ENCODE results near the gene PJA1. TPM values are rescaled to one million over a fixed set of nuclear protein-coding genes. Genes with fewer than 3 reads are reported as not detected.

PJA1 gene
- total RNA-seq, 2 donors from 2014 or later = 26.3 to 27.4 TPM

DNA sequence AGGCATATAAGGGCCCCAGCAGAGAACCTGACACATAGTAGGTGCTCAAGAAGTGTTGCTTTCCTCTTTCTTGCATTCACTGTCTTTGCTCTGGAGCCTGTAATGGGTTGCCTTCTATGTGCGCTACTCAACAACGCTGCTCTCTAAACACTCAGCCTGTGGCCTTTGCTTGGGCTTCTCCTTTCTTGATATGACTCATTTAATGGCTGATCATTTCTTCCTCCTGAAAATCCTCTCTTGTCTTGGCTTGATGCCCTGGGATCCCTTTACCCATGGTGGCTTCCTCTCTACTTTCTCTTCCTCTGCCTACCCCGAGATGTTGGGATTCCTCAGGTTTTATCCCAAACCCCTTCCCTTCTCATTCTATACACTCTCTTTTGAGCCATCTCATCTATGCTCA is 19.9 kb upstream of the PJA1 start:
- Mint-ChIP-seq H3K4me1 (ENCODE audit: low read depth) (no peaks in the 10 kb centered on the region), H3K9me3 (no peaks in the 10 kb centered on the region), H3K27ac (no peak overlapping the region), H3K4me3 (no peak overlapping the region), H3K27me3 (ENCODE audit: low read depth) (peaks cover 21% of the 10 kb centered on the region), H3K36me3 (ENCODE audit: insufficient read depth in 2 of 2) (no peaks in the 10 kb centered on the region)
- DNase-seq = no peak
- ATAC-seq (replicated peaks in 1 of 2) = no peak

DNA sequence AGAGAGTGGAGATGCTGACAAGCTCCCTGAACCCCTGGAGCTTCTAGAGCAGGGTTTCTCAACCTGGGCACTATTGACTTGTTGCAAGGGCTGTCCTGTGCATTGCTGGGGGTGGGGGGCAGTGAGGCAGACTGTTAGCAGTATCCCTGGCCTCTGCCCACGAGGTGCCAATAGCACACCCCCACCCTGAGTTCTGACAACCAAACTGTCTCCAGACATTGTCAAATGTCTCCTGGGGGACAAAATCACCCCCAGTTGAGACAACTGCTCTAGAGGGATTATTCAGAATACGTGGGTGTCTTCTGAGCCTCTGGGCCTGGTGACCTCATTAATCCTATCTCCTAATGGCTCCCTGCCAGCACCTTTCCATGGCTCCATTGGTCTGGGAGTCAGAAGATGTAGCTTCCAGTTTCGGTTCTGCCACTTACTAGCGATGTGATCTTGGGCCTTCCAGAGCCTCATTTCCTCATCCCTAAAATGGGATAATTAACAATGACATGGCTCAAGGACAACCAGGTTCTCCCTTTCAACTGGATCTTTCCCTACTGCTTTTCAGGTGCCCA is 17.6 kb upstream of the PJA1 start:
- DNase-seq (no peak), ATAC-seq (replicated peaks in 1 of 2) (no peak)
- Mint-ChIP-seq H3K27ac (no peak overlapping the region), H3K36me3 (ENCODE audit: insufficient read depth in 2 of 2) (no peaks in the 10 kb centered on the region), H3K27me3 (ENCODE audit: low read depth) (peaks cover 35% of the 10 kb centered on the region), H3K9me3 (no peaks in the 10 kb centered on the region), H3K4me1 (ENCODE audit: low read depth) (no peaks in the 10 kb centered on the region), H3K4me3 (no peak overlapping the region)

DNA sequence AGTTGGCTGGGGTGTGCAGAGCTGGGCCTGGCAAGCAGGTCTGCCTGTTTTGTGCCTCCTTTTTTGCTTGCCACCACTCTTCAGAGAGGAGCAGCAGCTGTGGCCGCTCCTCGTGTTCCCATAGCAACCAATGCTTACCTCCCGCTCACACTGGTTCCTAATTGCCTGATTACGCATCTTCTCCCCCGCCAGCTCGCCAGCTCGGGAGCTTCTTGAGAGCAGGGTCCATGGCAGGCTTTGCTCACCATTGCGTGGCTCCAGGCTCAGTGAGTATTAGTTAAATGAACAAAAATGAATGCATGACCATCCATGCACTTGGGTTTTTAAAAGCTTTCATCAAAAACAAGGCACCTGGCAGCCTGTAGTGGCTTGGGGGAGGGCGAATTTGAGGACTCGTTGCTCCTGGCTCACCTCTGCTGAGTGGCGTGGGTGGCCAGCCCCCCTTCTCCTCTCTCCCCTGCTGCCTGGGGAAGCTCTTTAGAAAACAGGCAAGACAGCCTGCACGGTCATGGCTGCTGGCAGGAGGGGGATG is 14.2 kb upstream of the PJA1 start:
- no peak overlapping the region for H3K27ac Mint-ChIP-seq
- H3K36me3 Mint-ChIP-seq (ENCODE audit: insufficient read depth in 2 of 2) = no peaks in the 10 kb centered on the region
- peaks cover 61% of the 10 kb centered on the region for H3K27me3 Mint-ChIP-seq (ENCODE audit: low read depth)
- no peaks in the 10 kb centered on the region for H3K9me3 Mint-ChIP-seq
- no peak overlapping the region for H3K4me3 Mint-ChIP-seq
- no peaks in the 10 kb centered on the region for H3K4me1 Mint-ChIP-seq (ENCODE audit: low read depth)
- DNase-seq (no peak), ATAC-seq (replicated peaks in 1 of 2) (no peak)

DNA sequence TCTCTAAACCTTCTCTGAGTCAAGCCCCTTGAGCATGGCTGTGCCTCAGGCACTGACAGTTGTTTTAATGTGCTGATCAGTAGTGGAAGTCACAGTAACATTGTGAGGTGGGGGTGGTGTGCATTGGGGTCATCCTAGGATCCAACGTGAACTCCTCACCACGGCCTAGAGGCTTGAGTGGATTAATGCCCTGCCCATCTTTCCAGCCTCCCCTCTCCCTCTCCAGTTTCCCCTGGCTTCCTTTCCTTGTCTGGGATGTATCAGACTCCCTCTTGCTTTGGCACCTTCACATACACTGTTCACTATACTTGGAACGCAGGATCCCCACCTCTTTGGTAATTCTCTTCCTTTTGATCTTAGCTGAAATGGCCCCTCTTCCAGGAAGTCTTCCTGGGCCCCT is 13.3 kb upstream of the PJA1 start:
- Mint-ChIP-seq H3K9me3 (no peaks in the 10 kb centered on the region), H3K27me3 (ENCODE audit: low read depth) (peaks cover 60% of the 10 kb centered on the region), H3K4me1 (ENCODE audit: low read depth) (no peaks in the 10 kb centered on the region), H3K36me3 (ENCODE audit: insufficient read depth in 2 of 2) (no peaks in the 10 kb centered on the region), H3K4me3 (no peak overlapping the region), H3K27ac (no peak overlapping the region)
- ATAC-seq (replicated peaks in 1 of 2) (no peak), DNase-seq (no peak)

DNA sequence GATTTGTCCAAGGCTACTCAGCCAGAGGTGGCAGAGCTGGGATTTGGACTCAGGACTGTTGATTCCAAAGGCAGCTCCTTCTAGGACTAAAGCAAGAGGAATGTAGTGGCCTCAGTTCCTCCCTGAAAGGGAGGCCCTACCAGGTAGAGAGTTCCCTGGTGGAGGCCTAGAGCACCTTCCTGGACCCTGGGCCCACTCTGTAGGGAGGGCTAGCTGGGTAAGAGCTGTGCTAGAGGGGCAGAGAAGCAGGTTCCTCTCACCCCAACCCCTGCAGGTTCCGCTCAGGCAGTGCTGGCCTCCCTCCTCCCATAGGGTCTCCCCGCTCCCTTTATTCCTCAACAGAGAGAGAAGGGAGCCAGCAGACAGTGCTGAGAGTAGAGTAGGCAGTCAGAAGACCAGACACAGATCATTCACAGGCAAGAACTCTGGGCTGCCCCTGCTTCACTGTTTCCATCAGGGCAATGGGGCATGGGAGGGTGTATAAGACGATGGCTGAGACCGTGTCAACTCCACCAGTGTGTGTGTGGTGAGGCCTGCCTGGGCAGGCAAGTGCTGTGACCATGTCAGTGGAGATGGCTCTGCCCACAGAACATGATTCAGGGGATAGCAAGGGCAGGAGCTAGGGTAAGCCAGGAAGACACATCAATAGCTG is 12.4 kb upstream of the PJA1 start:
- DNase-seq (no peak), ATAC-seq (replicated peaks in 1 of 2) (no peak)
- Mint-ChIP-seq H3K9me3 (no peaks in the 10 kb centered on the region), H3K4me1 (ENCODE audit: low read depth) (no peaks in the 10 kb centered on the region), H3K36me3 (ENCODE audit: insufficient read depth in 2 of 2) (no peaks in the 10 kb centered on the region), H3K4me3 (no peak overlapping the region), H3K27me3 (ENCODE audit: low read depth) (peaks cover 55% of the 10 kb centered on the region), H3K27ac (no peak overlapping the region)

DNA sequence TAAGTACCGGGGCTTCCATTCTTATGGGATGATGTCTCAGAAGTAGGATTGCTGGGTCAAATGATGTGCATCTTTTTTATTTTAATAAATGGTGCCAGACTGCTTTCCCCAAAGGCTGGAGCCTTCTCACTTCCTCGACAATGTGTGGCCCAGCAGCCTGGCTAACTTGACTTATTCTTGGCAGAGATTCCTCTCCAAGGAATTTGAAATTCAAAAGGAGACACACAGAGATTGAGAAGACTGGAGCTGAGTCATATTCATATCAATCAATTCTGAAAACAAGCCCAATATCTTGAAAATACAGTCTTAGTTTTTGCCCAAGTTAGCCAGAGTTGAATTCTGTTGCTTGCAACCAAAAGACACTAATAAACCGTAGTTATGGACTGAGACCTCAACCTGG is 10.8 kb upstream of the PJA1 start:
- Mint-ChIP-seq H3K4me3 (no peak overlapping the region), H3K27me3 (ENCODE audit: low read depth) (peaks cover 66% of the 10 kb centered on the region), H3K9me3 (no peaks in the 10 kb centered on the region), H3K27ac (no peak overlapping the region), H3K36me3 (ENCODE audit: insufficient read depth in 2 of 2) (peaks cover 0 to 1% of the 10 kb centered on the region in 2 donors), H3K4me1 (ENCODE audit: low read depth) (no peaks in the 10 kb centered on the region)
- DNase-seq (no peak), ATAC-seq (replicated peaks in 1 of 2) (no peak)

DNA sequence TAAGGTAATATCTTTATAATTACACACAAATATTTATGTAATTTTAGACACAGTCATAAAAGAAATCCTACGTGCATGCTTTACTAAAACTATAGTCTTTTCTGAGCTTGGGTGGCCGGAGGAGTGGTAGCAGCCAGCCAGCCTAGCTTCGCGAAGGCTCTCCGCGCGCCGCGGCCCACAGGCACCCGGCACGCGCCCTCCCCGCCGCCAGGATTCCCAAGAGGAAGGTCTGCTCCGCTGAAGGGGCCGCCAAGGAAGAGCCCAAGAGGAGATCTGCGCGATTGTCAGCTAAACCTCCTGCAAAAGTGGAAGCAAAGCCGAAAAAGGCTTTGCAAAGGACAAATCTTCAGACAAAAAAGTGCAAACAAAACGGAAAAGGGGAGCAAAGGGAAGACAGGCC is 8.7 kb upstream of the PJA1 start:
- Mint-ChIP-seq H3K27me3 (ENCODE audit: low read depth) (peaks cover 65% of the 10 kb centered on the region), H3K4me1 (ENCODE audit: low read depth) (no peaks in the 10 kb centered on the region), H3K27ac (no peak overlapping the region), H3K9me3 (no peaks in the 10 kb centered on the region), H3K36me3 (ENCODE audit: insufficient read depth in 2 of 2) (peaks cover 0 to 5% of the 10 kb centered on the region in 2 donors), H3K4me3 (no peak overlapping the region)
- ATAC-seq (replicated peaks in 1 of 2) (no peak), DNase-seq (no peak)

DNA sequence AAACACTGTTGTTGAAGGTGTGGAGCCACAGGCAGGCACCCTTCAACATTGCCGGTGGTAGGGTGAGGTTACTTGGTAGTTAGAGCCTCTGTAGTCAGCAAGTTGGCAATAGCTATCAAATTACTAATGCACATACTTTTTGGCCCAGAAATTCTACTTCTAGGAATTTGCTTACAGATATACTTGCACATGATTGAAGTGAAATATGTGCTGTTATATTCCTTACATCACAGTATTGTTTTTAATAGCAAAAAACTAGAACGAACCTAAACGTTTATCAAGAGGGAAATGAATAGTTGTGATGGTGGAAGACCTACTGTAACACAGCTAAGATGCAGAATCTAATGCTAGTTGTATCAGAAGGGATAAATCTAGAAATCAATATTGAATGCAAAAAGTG is 7.7 kb upstream of the PJA1 start:
- H3K36me3 Mint-ChIP-seq (ENCODE audit: insufficient read depth in 2 of 2) = peaks cover 0 to 5% of the 10 kb centered on the region in 2 donors
- no peaks in the 10 kb centered on the region for H3K4me1 Mint-ChIP-seq (ENCODE audit: low read depth)
- H3K27ac Mint-ChIP-seq = no peak overlapping the region
- H3K4me3 Mint-ChIP-seq = no peak overlapping the region
- DNase-seq (no peak), ATAC-seq (replicated peaks in 1 of 2) (no peak)
- H3K27me3 Mint-ChIP-seq (ENCODE audit: low read depth) = peaks cover 64% of the 10 kb centered on the region
- no peaks in the 10 kb centered on the region for H3K9me3 Mint-ChIP-seq

DNA sequence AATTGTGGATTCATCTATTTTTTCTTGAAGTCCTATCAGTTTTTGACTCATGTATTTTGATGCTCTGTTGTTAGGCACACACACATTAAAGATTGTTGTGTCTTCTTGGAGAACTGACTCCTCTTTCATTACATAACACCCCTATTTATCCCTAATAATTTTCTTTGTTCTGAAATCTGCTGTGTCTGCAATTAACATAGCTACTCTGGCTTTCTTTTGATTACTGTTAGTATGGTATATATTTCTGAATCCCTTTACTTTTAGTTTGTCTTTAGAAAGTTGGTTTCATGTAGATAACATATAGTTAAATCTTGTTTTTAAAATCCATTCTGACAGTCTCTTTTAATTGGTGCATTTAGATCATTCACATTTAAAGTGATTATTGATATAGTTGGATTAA is 5.1 kb upstream of the PJA1 start:
- no peaks in the 10 kb centered on the region for H3K4me1 Mint-ChIP-seq (ENCODE audit: low read depth)
- no peak overlapping the region for H3K4me3 Mint-ChIP-seq
- no peak overlapping the region for H3K27ac Mint-ChIP-seq
- H3K36me3 Mint-ChIP-seq (ENCODE audit: insufficient read depth in 2 of 2) = peaks cover 0 to 5% of the 10 kb centered on the region in 2 donors
- DNase-seq = no peak
- H3K9me3 Mint-ChIP-seq = no peaks in the 10 kb centered on the region
- no peak for ATAC-seq (replicated peaks in 1 of 2)
- H3K27me3 Mint-ChIP-seq (ENCODE audit: low read depth) = peaks cover 46% of the 10 kb centered on the region

DNA sequence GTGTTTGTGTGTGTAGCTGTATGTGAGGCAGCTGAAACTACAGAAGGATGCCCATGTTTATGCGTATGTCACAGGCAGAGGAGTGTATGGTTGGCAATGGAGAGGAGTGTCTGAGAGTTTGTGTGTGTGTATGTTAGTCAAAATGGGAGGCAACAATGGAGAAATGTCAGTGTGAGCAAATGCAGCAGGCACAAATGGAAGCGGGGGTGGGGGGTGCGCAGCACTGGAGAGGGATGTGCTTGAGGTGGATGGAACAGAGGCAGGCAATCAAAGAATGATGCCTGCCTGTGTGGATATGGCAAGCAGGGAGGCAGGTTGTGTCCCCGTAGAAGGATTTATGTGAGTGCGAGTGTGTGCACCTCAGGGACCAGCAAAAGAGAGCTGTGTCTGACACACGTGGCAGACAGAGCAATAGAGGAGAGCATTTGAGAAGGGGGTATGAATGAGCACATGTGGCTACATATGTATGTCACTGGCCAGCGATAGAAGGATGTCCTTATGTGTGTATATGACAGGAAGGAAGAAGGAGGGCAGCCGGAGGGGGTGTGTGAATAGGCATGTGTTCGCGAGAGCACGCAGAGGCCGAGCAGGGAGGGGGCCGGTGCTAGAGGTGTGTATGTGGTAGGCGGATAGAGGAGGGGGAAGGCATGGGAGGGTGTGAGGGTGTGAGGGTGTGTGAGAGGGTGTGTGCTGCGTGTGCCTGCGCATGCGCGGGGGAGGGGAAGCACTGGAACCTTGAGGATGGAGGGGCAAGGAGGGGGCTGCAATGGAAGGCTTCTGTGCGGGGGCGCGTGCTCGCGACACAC is 1.1 kb downstream of the PJA1 start:
- H3K4me3 Mint-ChIP-seq = peak overlapping the region; percentile 73 to 87
- no peaks in the 10 kb centered on the region for H3K9me3 Mint-ChIP-seq
- peaks cover 23% of the 10 kb centered on the region for H3K4me1 Mint-ChIP-seq (ENCODE audit: low read depth)
- peak; percentile 78 to 87 for ATAC-seq (replicated peaks in 1 of 2)
- peak overlapping the region; percentile 38 for H3K27ac Mint-ChIP-seq
- H3K27me3 Mint-ChIP-seq (ENCODE audit: low read depth) = peaks cover 33% of the 10 kb centered on the region
- H3K36me3 Mint-ChIP-seq (ENCODE audit: insufficient read depth in 2 of 2) = peaks cover 7 to 8% of the 10 kb centered on the region in 2 donors
- peak; percentile 50 to 53 for DNase-seq

DNA sequence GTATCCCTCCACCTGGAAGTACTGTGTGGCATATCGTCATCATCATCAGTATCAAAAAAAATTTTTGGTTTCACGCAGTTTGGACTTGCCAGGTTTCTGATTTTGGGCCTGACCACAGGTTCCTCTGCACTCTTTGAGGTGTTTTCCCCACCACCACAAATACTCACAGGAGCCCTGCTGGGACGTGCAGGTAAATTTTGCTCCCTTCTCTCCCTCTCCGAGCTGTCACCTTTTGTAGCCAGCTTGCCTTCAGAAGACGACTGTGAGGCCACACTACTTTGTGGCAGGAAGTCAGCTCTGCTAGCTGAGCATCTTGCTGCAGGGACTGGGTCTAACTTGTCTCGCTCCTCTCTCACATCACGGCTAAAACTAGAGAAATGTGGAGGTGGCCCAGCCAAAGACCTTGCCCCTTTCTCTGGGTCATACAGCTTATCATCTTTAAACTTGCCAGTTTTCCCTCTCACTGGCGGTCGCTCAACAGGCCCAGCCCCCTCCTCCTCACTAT is 2.8 kb downstream of the PJA1 start:
- DNase-seq = no peak
- Mint-ChIP-seq H3K36me3 (ENCODE audit: insufficient read depth in 2 of 2) (peaks cover 7 to 8% of the 10 kb centered on the region in 2 donors), H3K4me1 (ENCODE audit: low read depth) (peaks cover 23% of the 10 kb centered on the region), H3K9me3 (no peaks in the 10 kb centered on the region), H3K27ac (peak overlapping the region; percentile 28), H3K4me3 (no peak overlapping the region), H3K27me3 (ENCODE audit: low read depth) (peaks cover 29% of the 10 kb centered on the region)
- ATAC-seq (replicated peaks in 1 of 2) = no peak

DNA sequence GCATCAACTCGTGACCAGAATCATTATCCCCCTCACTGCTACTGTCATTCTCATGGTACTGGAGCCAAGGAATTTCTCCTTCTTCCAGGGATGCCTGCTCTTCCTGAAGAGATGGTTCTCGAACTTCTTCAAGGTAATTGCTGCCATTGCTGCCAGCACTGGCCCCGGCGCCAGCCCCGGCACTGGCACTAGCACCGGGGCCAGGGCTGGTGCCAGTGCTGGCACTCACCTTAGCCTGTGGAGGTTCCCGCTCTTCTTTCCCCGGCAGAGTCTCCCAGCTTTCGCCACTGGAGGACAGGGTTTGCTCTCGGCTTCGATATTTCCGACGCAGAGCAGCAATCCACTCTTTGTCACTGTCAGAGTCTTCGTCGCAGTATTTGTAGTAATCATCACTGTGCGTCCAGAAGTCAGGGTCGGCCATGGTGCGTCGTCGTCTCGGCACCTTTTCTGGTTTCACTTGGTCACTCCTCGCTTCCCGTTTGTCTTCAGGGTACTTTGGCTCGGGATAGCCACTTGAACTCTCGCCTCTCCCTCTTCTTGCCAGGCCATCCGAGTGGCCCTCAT is 3.4 kb downstream of the PJA1 start:
- Mint-ChIP-seq H3K27ac (no peak overlapping the region), H3K4me3 (no peak overlapping the region), H3K9me3 (no peaks in the 10 kb centered on the region), H3K36me3 (ENCODE audit: insufficient read depth in 2 of 2) (peaks cover 7 to 8% of the 10 kb centered on the region in 2 donors), H3K27me3 (ENCODE audit: low read depth) (peaks cover 29% of the 10 kb centered on the region), H3K4me1 (ENCODE audit: low read depth) (peaks cover 23% of the 10 kb centered on the region)
- DNase-seq (no peak), ATAC-seq (replicated peaks in 1 of 2) (no peak)

DNA sequence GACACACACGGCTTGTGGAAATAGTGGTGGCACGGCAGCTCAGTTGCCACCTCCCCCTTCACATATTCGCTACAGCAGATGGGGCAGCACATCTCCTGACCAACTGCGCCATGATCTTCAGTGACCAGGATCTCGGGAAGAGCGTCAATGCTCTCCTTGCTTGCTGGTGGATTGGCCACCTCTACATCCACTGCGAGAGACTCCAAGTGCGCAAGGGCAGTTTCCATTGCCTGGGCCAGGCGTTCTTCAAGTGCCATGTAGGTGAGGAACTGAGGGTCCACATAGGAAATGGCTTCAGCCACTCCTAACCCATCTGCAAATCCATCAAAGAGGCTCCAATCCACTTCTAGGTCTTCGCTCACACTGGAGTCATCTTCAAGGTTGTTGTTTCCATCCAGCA is 3.9 kb downstream of the PJA1 start:
- Mint-ChIP-seq H3K27me3 (ENCODE audit: low read depth) (peaks cover 29% of the 10 kb centered on the region), H3K4me3 (no peak overlapping the region), H3K9me3 (no peaks in the 10 kb centered on the region), H3K4me1 (ENCODE audit: low read depth) (peaks cover 23% of the 10 kb centered on the region), H3K27ac (no peak overlapping the region), H3K36me3 (ENCODE audit: insufficient read depth in 2 of 2) (peaks cover 7 to 8% of the 10 kb centered on the region in 2 donors)
- DNase-seq (no peak), ATAC-seq (replicated peaks in 1 of 2) (no peak)

Measured in activated T-cell treated with anti-CD3 and anti-CD28 coated beads, Interleukin-2, amount 50 U/mL, for 72 hours (primary cell).